Activated CD4-positive, alpha-beta T cell treated with anti-CD3 and anti-CD28 coated beads, Interleukin-2, Interleukin-4, amounts not matched to agents 100 ng/mL and 50 ng/mL, durations not matched to agents 16 hours and 8 hours (primary cell): ENCODE data around the gene BBS9.

Experiments
- DNase-seq: peaks from one replicate; pipeline ENCODE4 v3.0.0-alpha.2; 2020; ENCODE audit warnings: low spot score

The BBS9 gene

DNA sequence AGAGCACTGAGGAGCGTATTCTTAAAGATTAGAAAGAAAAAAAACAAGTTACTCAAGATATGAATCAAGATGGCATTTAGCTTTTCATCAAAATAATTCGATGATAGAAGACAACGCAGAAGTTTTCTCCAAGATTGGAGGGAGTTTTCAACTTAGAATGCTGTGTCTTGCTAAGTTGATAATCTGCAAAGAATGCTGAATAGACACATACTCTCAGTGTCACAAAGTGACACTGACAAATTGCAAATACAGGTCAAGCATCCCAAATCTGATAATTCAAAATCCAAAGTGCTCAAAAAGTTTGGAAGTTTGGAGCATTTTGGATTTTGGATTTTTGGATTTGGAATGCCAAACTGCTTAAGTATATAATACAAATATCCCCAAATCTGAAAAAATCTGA is 243.8 kb downstream of the BBS9 start:
- no peak for DNase-seq

- DNase-seq, result no peak
Measured at GRCh38 chr7:33379891-33380525, 250.6 kb downstream of the BBS9 start.

- DNase-seq, result no peak
Measured at GRCh38 chr7:33388332-33388731, 259.0 kb downstream of the BBS9 start.

- no peak for DNase-seq
Measured at GRCh38 chr7:33392148-33392547, 262.8 kb downstream of the BBS9 start.

DNA sequence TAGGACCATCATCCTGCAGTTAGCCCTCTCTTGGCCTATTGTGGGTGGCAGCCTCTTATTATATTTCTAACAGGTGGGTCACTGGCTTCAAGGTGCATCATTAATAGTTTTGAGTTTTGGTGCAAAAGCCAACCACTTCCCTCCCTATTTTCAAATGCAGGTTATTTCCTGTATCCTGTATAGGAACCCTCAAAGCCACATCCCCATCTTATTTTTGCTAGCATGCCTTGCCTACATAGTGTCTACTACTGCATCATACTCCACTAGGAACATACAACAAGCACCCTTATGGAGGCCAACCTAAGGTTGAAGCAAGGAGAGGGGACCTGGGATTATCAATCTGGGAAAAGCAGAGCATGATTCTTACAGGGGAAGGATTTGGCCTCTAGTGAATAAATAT is 264.4 kb downstream of the BBS9 start:
- DNase-seq, result no peak

DNA sequence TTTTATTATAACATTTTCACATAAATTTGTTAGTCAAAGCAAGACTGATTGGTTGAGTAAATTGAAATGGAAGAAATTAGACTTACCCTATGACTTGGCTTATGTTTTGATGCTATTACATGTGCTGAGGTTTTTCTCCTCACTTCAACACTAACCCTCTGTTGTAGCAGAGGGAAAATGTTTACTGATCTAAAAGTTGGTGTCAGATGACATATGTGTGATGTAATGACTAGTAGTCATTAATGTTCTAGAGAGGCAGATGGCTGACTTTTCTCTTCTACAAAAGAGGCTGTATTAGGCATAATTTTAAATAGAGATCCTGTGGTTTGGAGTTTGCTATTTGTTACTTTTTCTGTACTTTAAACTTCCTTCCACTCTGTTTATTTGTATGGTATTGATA is 266.0 kb downstream of the BBS9 start:
- DNase-seq, result no peak

- no peak for DNase-seq
Measured at GRCh38 chr7:33399528-33400213, 270.3 kb downstream of the BBS9 start.

GRCh38 chr7:33400214-33400538 is 270.8 kb downstream of the BBS9 start:
- no peak for DNase-seq

DNA sequence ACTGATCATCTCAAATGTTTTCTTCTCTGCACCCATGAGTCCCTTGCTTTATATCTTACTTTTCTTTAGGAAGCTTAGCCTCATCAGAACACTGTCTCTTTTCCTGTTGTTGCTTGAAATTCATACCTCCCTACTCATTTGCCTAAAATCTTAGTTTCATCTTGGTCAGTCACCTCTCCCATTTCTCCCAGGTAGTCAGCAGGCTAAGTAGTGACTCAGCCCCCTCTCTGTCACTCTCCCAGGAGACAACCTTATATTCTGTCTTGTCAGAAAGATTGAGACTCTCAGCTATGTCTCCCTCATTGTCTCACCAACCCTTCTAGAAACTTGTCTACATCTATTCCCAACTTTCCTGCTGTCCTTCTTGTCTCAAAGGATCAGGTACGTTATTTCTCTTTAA is 280.9 kb downstream of the BBS9 start:
- DNase-seq, result no peak

- DNase-seq, result no peak
Measured at GRCh38 chr7:33411020-33411419, 281.7 kb downstream of the BBS9 start.

DNA sequence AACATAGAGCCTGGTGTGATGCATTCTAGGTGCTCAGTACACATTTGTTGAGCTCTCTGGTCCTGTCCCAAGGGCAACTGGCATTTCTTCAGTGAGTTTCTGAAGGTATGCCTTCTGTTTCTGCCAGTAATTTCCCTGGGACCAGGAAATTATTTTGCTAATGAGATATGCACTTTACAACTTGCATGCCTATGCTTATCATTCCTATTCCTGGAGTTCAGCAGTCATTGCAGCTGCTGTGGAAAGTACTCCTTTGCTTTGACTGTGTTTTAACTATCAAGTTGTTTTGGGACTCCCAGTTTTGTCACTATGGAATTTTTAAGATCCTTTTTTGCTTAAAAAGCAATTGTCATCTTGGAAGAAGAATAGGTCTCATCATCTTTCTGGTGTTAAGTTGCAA is 283.0 kb downstream of the BBS9 start:
- no peak for DNase-seq

GRCh38 chr7:33418251-33418701 is 288.9 kb downstream of the BBS9 start:
- no peak for DNase-seq

DNA sequence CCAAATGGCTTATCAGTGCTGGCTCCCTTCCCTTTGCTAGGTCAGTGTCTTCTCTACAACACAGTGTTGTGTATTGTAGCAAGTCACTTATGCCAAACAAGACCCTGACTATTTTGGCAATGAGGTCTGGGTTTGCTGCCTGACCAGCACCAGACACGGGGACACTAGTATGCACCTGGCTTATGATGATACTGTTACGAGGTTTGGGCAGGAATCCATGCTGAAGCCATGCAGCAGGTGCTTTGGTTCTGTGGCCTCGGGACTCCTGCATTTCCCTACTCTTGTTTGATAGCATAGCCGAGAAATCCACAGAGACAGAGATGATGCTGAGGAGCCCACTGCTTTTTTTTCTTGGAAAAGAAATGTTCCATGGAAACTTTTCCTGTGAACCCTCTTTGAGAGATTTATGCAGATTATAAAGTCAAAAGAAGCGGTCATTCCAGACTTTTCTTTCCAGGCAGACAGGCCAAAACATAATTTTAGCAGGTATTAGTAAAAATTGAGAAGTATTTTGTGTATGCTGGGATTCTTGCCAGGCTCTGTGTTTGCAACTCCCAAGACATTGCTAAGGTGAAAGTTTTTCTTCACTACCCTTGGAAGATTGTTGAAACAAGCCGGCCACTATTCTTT is 291.1 kb downstream of the BBS9 start:
- DNase-seq, result no peak

DNA sequence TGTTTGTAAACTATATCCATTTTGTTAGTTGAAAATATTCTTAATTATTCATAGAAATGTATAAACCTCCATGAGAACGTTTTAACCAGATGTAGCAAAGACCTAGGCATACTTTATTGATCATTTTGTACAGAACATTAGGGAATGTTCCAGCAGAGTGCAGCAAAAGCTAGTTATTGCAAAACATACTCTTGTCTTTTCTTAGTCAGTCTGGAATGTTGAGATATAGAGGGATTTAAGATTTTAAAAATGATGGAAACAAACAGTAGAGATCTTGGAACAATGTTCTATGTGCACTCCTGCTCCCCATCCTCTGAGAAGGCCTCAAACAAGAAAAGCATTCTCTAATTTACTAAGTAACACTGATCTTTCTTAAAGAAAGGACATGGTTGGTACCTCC is 292.1 kb downstream of the BBS9 start:
- no peak for DNase-seq

GRCh38 chr7:33422141-33422540 is 292.8 kb downstream of the BBS9 start:
- no peak for DNase-seq

DNA sequence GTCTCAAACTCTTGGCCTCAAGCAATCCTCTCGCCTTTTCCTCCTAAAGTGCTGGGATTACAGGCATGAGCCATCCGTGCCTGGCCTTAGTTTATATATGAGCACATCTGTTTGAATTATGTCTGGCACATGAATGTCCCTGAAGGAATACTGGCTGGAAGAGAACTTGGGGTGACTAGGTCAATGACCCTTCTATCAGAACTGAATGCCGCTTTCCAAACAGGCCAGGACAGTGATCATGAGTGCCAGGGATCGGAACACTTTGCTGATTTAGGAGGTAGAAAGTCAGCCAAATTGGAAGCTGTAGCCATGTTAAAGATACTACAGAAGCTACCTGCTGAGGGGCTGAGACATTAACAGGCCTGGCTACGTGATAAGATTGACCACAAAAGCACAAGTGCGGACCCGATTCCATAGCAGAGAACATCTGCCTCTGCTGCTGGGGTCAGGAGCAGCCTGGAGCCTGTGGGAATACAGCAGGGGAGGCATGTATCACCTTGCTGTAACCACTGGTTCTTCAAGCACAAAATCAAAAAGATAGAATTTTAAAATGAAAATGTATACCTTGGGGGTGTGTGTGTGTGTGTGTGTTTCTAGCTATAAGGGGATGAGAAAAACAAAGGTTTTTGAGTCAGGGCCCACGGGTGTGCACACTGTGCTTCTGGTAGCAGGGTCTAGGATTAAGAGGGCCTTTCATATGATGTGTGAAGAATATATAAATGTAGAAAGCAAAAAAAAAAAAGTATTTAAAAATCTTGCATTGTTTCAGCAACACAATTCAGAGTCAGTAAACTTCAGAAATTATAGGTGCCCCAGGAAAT is 293.7 kb downstream of the BBS9 start:
- no peak for DNase-seq

DNA sequence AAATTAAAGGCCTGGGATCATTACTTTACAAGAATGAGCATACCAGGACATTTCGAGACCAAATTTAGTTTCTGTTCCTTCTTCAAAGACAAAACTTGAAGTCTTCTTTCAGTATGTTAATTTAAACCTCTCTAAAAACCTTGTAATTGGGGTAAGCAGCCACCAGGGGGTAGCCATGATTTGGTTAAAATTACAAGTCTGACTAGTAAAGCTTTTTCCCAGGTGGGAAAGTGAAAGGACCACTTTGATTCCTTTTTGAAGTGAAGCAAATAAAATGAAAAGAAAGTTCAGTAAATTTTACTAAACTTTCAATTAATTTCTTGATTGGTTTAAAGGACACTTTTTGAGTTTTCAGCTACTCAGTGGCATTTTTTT is 294.3 kb downstream of the BBS9 start:
- DNase-seq, result peak; percentile 9

GRCh38 chr7:33425395-33425794 is 296.0 kb downstream of the BBS9 start:
- DNase-seq, result no peak

DNA sequence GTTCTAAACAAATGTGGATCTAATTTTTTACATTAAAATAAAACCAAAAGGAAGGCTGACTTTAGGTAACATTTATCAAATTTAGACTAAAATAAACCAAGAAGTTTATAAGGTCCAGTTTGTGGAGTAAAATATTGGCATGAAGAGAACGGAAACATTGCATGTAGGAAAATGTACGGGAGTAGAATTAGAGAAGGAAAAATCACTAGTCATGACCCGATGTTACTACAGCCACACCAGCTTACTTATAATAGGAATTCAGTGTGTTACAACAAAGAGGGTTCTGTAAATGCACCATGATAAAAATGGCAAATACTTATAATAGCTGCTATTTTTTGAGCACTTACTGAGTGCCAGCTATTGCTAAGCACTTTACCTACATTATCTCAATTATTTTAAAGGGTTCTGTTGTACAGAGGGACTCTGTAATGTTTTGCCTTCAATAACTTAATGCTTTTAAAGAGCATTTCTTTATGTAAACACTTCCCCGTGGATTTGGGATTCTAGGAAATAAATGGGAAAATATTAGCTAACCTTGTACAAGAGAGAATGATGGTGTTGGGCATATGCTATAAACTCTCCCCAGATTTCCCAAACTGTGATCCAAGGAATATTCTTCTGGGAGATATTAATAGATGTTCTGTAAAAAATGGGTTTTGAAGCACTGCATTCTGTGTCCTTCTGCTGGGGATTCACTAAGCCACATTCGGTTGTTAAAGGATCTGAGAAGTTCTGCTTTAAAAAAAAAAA is 296.7 kb downstream of the BBS9 start:
- DNase-seq, result no peak

DNA sequence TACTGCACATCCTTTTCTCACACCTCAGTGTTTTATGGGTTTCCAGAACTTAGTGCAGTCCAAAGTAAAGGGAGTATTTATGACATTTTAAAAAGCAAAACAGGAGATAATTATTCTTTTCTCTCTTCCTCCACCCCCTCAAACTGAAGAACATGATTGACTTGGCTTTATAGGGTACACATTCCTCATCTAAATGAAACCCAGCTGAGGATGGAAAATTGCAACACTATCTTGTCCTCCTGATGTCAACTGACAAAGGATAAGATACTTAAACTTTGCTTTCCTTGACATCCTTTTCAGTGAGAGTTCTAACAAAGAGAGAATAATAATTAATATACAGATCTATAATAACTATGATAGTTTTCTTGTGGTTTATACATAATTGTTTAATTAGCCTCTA is 299.1 kb downstream of the BBS9 start:
- DNase-seq, result no peak

DNA sequence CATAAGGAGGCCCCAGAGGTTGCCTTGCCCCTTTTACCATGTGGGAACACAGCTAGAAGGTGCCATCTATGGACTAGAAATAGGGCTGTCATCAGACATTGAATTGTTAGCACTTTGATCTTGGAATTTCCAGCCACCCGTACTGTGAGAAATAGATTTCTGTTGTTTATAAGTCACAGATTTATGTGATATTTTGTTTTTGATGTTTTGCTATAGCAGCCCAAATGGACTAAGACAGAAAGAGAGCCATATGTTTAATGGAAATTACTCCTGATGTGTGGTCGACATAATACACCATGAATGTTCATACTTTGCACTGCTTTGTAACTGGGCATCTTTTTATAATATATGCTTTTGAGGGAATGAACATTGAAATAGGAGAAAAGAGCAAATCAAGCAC is 302.2 kb downstream of the BBS9 start:
- DNase-seq, result no peak

DNA sequence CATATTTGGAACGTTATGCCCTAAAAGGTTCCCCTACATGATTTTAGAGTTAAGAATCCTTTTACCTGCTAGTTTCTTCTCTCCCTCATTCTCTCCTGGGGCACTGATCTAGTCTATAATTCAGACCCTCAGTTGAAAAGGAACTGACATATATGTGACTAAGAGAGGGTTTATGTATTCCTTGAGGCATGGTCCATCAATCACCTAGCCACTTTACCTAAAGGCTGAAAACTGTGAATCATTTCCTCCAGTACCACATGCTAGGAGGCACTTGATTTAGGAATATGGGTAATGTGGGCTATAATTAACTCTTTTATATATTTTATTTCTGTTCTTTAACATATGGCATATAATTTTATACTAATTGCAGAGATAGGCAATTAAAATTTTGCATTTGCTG is 303.5 kb downstream of the BBS9 start:
- no peak for DNase-seq
